Ovary (tissue), 9 donors: ENCODE results near the gene GFAP. TPM values are rescaled to one million over a fixed set of nuclear protein-coding genes. Genes with fewer than 3 reads are reported as not detected.

Experiments
- DNase-seq, 5 donors: peaks; one replicate each; pipeline ENCODE4 v3.0.0-alpha.2; 2019 to 2020
- H3K27ac ChIP-seq, 2 donors: fragments of 200-600 bp; one replicate each; pipeline versions ENCODE4 v1.5.1 to v1.8.0; 2019 to 2022
- H3K27me3 ChIP-seq: fragments of 200-600 bp; one replicate; pipeline ENCODE4 v1.8.0; 2022
- H3K36me3 ChIP-seq: fragments of 200-600 bp; sonication (generic); one replicate; pipeline ENCODE4 v1.5.1; 2019
- H3K4me1 ChIP-seq: one replicate; pipeline ENCODE4 v1.8.1; 2013; ENCODE audit warnings: mild to moderate bottlenecking, moderate library complexity; ENCODE audit not compliant: insufficient read depth
- H3K4me3 ChIP-seq: fragments of 200-600 bp; sonication (generic); one replicate; pipeline ENCODE4 v1.5.1; 2017
- H3K9me3 ChIP-seq, 2 donors: fragments of 200-600 bp in 1 of 2; sonication (generic) in 1 of 2; one replicate each; pipeline versions ENCODE4 v1.5.1 to v1.8.1; 2013 to 2019; ENCODE audit warnings: mild to moderate bottlenecking in 1 of 2, moderate library complexity in 1 of 2
- EP300 ChIP-seq: sonication (generic); formaldehyde crosslinking; IDR thresholded peaks from one replicate; pipeline ENCODE4 v1.6.1; 2017; ENCODE audit warnings: antibody characterized with exemption
- POLR2A ChIP-seq: fragments of 450-650 bp; IDR thresholded peaks from one replicate; pipeline ENCODE4 v1.6.1; 2017; ENCODE audit warnings: antibody characterized with exemption, mild to moderate bottlenecking, moderate library complexity
- WGBS, 3 donors: extraction: QIAGEN DNeasy Blood & Tissue Kit in 1 of 3; methylation state at CpG; one replicate each; pipeline versions ENCODE4 v1.1.5 to v1.1.7; 2013 to 2017; 5-methylcytosine and 5-hydroxymethylcytosine counted together
- intact Hi-C, 4 donors: fragments of 100-400 bp; cut with DNase I; formaldehyde crosslinking; loops; one replicate each; pipeline versions ENCODE4 v1.11.0 to v1.15.1; 2022 to 2023
- polyA plus RNA-seq, 2 donors: library from polyadenylated mRNA; stranded (reverse); fragments of 200-250 nt in 1 of 2; fragments of 350-450 nt in 1 of 2; fragmentation: Illumina TruSeq in 1 of 2; extraction: RNeasy Lipid Tissue Mini Kit (QIAGEN cat#74804) in 1 of 2; gene quantifications; one replicate each; pipeline ENCODE4 v1.2.3, GENCODE V29; 2013 to 2014
- total RNA-seq, 7 donors: library from RNA; depleted of rRNA in 2 of 7; stranded (reverse); fragments of >200 nt in 2 of 7; fragmentation: NEBNext Ultra II Directional in 3 of 7; extraction: Animal tissue kit (Norgen Biotek cat#: 25700) in 3 of 7; gene quantifications; one replicate each; pipeline versions ENCODE4 v1.1.0 to v1.2.4, GENCODE V29; 2016 to 2023
- TF ChIP-seq, protein P1 (sequence below), 3 donors: fragments of 450-650 bp in 2 of 3; fragments of 200-600 bp in 1 of 3; IDR thresholded peaks; one replicate each; pipeline versions ENCODE4 v1.5.1 to v1.8.0; 2016 to 2022; ENCODE audit warnings: antibody characterized with exemption in 3 of 3, mild to moderate bottlenecking in 1 of 3
- donor health status: DM: no; HTN: no; CAD: no; lungs with moderate emphysema.
- donor health status: DM: no; HTN: no; CAD: no.
- donor health status: Bipolar disorder and iron deficiency.
- donor health status: DM: yes; HTN: yes; CAD: no.
- donor health status: DM: no; HTN: no; CAD: no.
- donor health status: DM: yes; HTN: yes; CAD: no.

Gene GFAP
- total and polyA plus RNA-seq, 9 donors, result 0.08 to 1.8 (median 0.49) TPM; not detected in 1

DNA sequence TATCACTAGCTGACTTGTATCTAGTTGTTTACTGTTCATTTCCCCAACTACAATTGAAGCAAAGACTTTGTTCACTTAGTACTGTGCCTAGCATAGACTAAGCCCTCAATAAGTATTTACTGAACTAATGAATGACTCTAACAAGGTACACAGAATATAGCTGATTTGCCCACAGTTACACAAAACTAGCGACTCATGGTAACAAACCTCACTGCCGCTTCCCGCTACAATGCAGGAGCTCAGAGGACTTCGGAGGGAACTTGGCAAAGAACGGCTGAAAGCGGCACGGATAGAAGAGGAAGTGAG lies 16.6 kb downstream of the GFAP start:
- Histone ChIP-seq H3K27ac (peak overlapping the region in 1 of 2 donors; percentile 93), H3K27me3 (no peaks in the 10 kb centered on the region), H3K4me1 (peaks cover 4% of the 10 kb centered on the region), H3K9me3 (no peaks in the 10 kb centered on the region), H3K36me3 (no peaks in the 10 kb centered on the region), H3K4me3 (peak overlapping the region; percentile 73)
- no peak for DNase-seq
- WGBS, 3 donors, result 0 to 1% (median 0%) methylated on average over 7 of the region's 7 CpGs
- TF ChIP-seq, protein P1, sequence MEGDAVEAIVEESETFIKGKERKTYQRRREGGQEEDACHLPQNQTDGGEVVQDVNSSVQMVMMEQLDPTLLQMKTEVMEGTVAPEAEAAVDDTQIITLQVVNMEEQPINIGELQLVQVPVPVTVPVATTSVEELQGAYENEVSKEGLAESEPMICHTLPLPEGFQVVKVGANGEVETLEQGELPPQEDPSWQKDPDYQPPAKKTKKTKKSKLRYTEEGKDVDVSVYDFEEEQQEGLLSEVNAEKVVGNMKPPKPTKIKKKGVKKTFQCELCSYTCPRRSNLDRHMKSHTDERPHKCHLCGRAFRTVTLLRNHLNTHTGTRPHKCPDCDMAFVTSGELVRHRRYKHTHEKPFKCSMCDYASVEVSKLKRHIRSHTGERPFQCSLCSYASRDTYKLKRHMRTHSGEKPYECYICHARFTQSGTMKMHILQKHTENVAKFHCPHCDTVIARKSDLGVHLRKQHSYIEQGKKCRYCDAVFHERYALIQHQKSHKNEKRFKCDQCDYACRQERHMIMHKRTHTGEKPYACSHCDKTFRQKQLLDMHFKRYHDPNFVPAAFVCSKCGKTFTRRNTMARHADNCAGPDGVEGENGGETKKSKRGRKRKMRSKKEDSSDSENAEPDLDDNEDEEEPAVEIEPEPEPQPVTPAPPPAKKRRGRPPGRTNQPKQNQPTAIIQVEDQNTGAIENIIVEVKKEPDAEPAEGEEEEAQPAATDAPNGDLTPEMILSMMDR (IDR thresholded peaks at IDR 0.05), result no peak
- TF ChIP-seq EP300, result no peak
- no peak for TF ChIP-seq POLR2A
- intact Hi-C loops, result no loop called here

DNA sequence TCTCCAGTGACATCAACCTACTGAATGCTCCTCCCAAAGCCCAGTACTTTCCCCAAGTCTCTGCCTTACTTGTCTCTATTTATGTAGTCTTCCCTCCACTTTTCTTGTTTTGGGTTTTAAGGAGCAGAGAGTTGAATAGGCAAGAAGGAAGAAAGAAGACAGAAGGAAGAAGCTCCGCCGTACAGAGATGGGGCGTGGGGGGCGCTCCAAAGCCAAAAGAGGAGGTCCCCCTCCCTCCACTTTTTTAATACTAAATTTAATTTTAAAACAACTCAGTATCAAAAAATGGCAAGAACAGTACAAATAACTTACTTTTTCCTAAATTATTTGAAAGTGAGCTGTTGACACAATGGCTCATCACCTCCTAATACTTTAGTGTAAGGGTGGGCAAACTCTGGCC lies 20.7 kb downstream of the GFAP start:
- H3K27me3 ChIP-seq, result no peaks in the 10 kb centered on the region
- intact Hi-C loops, result no loop called here
- no peaks in the 10 kb centered on the region for H3K9me3 ChIP-seq
- H3K4me1 ChIP-seq, result peaks cover 2% of the 10 kb centered on the region
- H3K4me3 ChIP-seq, result no peak overlapping the region
- 87 to 98% (median 88%) methylated on average over 4 of the region's 4 CpGs for WGBS, 3 donors
- H3K27ac ChIP-seq, result no peak overlapping the region
- TF ChIP-seq, protein P1 (IDR thresholded peaks at IDR 0.05), result no peak
- TF ChIP-seq POLR2A (no peak), EP300 (no peak)
- no peaks in the 10 kb centered on the region for H3K36me3 ChIP-seq
- no peak for DNase-seq

DNA sequence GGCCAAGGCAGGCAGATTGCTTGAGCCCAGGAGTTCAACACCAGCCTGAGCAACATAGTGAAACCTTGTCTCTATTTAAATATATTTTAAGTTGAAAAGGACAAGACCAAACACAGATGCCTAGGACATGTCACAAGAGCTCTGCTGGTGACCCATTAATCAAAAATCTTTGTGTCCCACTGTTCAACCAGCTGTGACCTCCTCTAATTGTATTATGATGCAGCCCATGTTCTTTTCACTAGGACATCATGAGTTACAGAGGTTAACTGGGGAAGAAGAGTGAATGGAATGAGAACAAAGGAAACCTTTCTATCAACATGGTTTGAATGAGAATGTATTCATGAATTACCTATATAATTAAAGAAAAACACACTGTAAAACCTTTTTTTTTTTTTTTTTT lies 23.1 kb downstream of the GFAP start:
- TF ChIP-seq EP300 (no peak), POLR2A (no peak)
- TF ChIP-seq, protein P1 (IDR thresholded peaks at IDR 0.05), result no peak
- intact Hi-C loops, result no loop called here
- Histone ChIP-seq H3K27me3 (no peaks in the 10 kb centered on the region), H3K4me3 (no peak overlapping the region), H3K4me1 (peaks cover 4% of the 10 kb centered on the region), H3K9me3 (no peaks in the 10 kb centered on the region), H3K36me3 (no peaks in the 10 kb centered on the region), H3K27ac (no peak overlapping the region)
- DNase-seq, result no peak

DNA sequence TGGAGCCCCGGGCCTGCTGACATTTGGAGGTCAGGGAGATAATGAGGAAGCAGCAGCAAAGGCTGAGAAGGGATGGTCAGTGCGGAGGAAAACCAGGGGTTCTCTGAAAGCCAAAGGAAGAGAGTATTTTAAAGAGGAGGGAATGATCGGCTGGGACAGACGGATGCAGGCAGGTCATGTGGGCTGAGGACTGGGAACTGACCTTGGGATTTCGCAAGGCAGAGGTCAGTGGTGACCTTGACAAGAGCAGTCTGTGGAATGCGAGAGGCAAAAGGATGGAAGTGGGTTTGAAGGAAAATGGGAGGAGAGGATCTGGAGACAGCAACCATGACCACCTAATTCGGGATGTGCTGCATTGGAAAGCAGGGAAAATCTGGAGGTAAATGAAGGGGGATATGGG lies 26.3 kb downstream of the GFAP start:
- intact Hi-C loops, result no loop called here
- no peaks in the 10 kb centered on the region for H3K36me3 ChIP-seq
- H3K4me1 ChIP-seq, result peaks cover 4% of the 10 kb centered on the region
- no peak overlapping the region for H3K4me3 ChIP-seq
- no peaks in the 10 kb centered on the region for H3K27me3 ChIP-seq
- no peak for DNase-seq
- WGBS, 3 donors, result 27 to 41% (median 38%) methylated on average over 7 of the region's 7 CpGs
- H3K27ac ChIP-seq, result no peak overlapping the region
- TF ChIP-seq EP300 (no peak), POLR2A (no peak)
- TF ChIP-seq, protein P1 (IDR thresholded peaks at IDR 0.05), result no peak
- H3K9me3 ChIP-seq, result no peaks in the 10 kb centered on the region
